Inferior parietal cortex (tissue), 1 donor: Measurements from ENCODE around the gene PID1.
"Not testable (repeated sequence)": the region's sequence is repeated elsewhere in the genome, so short reads cannot be mapped to it uniquely, and the experiment has no call there.

Source experiments
- DNase-seq: peaks from one replicate; pipeline ENCODE4 v3.0.0-alpha.2; 2016; ENCODE audit errors: extremely low spot score

PID1 gene

GRCh38 chr2:229218329-229218921 is 52.7 kb downstream of the PID1 start:
- DNase-seq = no peak

- no peak for DNase-seq
Observed at GRCh38 chr2:229212241-229212640, 58.8 kb downstream of the PID1 start.

DNA sequence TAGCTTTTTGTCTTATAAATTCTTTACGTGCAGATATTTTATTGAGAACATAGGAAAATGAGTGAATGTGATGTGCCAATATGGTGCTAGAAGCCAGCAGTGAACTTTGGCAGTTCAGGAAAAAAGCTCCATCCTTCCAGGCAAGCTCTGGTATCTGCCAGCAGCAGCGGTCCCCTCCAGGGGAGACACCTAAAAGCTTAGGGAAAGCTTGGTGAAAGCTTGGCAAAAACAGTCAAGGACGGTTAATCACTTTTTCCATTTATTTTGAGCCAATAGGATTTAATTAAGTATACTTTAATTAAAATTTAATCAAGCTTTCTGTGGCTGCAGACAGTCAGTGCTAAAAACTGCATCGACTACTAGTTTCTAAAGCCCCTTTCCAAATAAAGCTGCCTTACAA is 60.4 kb downstream of the PID1 start:
- no peak for DNase-seq

DNA sequence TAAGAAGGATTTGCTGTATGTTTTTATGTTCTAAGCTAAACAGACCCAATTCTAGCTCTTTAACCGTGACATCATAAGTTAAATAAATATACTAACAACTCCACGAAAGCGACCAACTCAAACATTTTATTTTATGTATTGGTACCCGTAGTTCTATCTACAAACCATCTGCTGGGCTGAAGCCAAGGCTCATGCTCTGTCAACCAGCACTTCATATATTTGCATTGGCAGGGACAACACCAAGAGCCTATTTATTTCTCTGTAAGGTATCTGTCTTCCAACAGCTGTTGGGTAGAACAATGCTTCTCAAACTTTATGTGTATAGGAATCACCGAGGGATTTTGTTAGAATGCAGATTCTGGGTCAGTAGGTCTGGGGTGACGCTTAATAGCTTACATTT is 64.5 kb downstream of the PID1 start:
- DNase-seq = no peak

GRCh38 chr2:229205704-229206103 is 65.4 kb downstream of the PID1 start:
- DNase-seq = no peak

DNA sequence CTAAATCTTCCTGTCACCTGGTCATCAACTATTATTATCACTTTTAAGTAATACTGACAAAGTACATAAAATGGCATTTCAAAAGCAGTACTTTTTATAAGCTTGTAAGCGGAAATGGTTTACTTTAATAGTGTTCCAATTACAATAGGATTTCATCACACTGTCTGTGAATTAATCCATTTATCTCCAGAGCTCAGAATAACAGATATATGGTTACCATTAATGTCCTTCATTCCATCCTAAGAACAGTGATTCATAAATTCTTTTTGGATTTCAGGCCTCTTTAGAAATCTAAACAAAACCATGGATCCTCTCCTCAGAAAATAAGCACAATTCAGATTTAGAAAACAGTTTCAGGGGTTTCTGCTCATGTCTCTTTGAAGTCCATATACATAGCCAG is 68.4 kb downstream of the PID1 start:
- DNase-seq = no peak

DNA sequence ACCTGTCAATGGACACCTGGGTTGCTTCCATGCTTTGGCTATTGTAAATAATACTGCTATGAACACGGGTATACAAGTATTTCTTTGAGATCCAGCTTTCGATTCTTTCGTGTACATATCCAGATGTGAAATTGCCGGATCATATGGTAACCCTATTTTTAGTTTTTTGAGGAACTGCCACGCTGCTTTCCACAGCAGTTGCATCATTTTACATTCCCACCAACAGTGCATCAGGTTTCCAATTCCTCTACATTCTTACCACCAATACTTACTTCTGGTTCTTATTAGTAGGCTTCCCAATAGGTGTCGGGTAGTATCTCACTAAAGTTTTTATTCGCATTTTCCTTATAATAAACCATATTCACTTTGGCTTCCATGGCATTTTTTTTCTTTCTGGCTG is 69.6 kb downstream of the PID1 start:
- no peak for DNase-seq

GRCh38 chr2:229199267-229199666 is 71.8 kb downstream of the PID1 start:
- no peak for DNase-seq

DNA sequence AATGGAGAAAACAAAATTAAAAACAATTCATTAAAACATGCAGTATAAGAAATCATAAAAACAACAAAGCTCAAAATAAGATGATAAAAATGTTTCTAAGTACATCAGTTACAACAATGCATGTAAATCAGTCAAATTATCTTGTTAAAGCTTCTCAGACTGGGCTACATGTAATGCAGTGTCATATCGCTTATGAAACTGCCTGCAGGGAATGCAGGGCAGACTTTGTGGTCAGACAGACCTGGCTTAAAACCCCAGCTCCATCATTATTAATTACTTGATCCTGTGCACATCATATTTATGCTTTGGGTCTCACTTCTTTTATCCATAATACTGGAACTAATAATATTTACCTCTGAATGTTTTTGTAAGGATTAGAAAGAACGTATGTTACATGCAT is 74.6 kb downstream of the PID1 start:
- no peak for DNase-seq

DNA sequence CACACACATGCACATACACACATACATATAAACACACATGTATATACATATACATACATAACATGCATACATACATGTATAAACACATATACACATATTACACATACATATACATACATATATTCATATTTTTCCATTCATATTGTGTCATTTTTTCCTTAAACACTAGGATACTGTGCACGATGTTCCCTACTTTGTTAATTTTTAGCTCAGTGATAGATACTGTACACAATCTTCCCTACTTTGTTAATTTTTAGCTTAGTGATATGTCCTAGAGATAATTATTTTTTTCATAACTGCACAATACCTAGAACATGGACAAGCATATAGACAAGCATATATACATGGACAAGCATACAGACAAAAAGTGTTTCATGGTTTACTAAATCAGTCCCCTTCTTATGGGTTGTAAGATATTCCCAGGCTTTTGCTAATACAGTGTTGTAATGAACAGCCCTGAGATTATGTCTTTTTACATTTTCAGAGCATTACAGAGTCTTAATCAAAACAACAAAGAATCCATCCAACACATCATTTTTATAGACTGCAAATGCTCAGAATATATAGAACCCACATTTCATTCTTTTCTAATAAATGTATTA is 75.6 kb downstream of the PID1 start:
- no peak for DNase-seq

DNA sequence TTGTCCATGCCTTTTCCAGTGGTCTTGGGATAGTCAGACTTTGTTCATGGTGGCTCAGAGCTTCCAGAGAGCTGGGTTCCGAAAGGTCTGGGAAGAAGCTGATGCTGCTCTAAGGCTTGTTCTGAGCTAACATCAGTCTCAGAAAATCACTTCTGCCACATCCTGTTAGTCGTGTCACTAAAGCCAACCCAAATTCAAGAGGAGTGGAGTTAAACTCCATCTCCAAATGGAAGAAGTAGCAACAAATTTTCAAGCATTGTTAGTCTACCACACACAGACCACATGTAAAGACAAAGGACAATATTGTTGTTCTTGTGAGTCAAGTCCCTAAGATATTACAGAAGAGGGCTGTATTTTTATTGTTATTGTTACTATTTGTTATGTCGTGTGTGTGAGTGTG is 77.8 kb downstream of the PID1 start:
- DNase-seq = no peak

- DNase-seq = no peak
Observed at GRCh38 chr2:229191413-229191812, 79.7 kb downstream of the PID1 start.

GRCh38 chr2:229187123-229187522 is 84.0 kb downstream of the PID1 start:
- not testable (repeated sequence) for DNase-seq

DNA sequence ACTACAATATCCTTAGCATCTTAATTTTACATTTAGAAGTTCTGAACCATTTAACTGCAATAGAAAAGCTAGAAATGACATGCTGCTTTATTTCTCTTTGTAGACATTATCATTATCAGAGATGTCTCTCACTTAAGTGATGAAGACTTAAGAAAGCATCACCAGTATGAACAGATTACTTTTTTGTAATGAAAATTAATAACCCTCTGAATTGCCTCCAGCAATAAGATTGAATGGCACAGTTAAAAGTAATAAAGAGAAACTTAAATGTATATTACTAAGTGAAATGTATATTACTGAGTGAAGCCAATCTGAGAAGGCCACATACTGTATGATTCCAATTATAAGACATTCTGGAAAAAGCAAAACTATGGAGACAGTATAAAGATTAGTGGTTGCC is 89.4 kb downstream of the PID1 start:
- no peak for DNase-seq

DNA sequence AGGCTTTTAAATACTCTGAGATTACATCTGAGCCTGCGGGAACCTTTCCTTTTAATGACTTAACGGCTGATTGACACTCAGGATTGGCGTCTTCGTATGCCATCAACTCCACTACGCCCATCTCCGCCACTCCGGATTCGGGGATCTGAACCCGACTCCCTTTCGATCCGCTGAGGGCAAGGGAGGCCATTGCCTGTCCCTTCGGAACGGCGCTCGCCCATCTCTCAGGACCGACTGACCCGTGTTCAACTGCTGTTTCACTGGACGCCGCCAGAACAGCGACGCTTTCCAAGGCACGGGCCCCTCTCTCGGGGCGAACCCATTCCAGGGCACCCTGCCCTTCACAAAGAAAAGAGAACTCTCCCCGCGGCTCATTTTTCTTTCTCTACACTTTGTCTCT is 90.4 kb downstream of the PID1 start:
- no peak for DNase-seq

DNA sequence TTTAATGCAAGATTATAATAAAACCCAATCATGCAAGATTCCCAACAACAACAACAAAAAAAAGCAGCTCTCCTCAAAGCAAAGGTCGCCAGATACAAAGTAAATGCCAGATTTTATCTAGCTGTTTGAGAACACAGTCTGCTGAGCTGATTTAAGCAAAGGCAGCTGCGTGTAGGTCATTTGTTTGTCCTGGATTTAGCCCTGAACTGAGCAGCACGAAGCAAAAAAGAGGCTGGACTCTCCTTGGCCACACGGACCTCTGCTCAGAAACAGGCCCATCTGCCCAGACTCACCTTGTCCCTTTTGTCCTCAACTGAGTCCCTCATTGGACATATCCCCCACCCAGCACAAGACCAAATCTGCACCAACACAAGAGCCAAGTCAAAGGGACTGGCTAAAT is 91.5 kb downstream of the PID1 start:
- DNase-seq = no peak

DNA sequence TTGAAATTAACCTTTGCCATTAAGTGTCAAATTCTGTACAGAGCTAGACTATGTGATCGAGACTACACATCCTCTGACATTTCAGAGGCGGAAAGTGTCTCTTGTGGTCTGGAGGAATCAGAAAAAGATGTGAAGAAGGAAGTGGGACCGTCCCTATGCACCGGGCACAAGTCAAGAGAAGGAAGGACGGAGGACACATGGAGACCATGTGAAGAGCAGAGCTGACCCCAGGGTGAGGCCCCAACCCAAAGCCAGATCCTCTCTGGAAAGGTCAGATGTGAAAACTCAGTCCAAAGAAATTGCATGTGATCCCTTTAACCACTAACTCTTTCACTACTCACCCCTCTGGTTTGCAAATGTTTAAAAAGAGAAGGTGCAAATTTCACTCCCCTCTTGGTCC is 92.4 kb downstream of the PID1 start:
- DNase-seq = no peak

DNA sequence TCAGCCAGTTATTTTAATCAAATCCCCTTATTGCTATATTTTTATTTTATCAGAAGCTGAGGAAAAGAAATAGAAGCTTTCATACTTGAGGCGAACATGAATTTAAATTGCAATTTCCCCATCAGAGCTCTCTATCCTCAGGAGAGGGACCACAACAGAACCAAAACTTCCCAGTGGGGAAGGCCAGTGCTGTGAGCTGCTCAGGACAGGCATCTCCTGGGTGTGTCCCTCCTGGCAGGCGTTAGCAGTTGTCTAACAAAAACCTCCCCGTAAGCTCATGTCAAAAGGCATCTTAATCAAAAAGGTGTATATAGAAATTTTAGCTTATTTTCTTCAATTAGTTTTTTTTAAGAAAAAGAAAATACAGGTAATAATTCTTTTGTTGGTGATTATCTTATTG is 93.0 kb downstream of the PID1 start:
- no peak for DNase-seq

DNA sequence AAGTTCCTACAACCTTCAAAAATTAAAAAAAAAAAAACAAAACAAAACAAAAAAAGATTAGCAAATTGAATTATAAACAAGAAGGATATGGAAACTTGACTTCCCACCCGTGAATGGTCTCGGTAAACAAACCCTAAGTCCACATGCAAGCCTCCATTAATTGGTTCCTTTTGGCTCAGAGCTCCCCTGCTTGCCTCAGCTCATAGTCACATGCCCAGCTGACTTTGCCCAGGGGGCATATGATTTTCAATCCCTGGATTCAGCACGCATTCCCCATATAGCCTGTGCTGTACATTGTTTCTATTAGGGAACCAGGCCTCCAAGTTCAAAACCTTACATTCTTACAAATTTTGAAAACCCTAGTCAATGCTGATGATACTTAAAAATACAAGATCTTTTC is 95.0 kb downstream of the PID1 start:
- DNase-seq = no peak

GRCh38 chr2:229175497-229175863 is 95.6 kb downstream of the PID1 start:
- DNase-seq = no peak

GRCh38 chr2:229174794-229175496 is 96.1 kb downstream of the PID1 start:
- no peak for DNase-seq

- DNase-seq = no peak
Observed at GRCh38 chr2:229173825-229174359, 97.2 kb downstream of the PID1 start.

- no peak for DNase-seq
Observed at GRCh38 chr2:229170916-229171315, 100.2 kb downstream of the PID1 start.
